Measurements from ENCODE around the gene NEDD4L.

GRCh38 chr18:58222432-58223125 lies 178.6 kb downstream of the NEDD4L start:
- TF ChIP-seq CTCF (conservative IDR thresholded peaks at IDR 0.05) (no peak), EZH2 (IDR thresholded peaks at IDR 0.05; ENCODE audit: low read depth) (no peak)

Measured in PC-9 (cell line).